Mesodermal cell (in vitro differentiated cells): Measurements from ENCODE around the gene TMEM100.

ENCODE experiments used
- H3K27ac ChIP-seq: 2 replicates; pipeline ENCODE4 v1.7.0; 2013; ENCODE audit warnings: mild to moderate bottlenecking, low read depth, low read length, moderate library complexity; ENCODE audit not compliant: severe bottlenecking
- H3K36me3 ChIP-seq: 2 replicates; pipeline ENCODE4 v1.7.1; 2013; ENCODE audit warnings: mild to moderate bottlenecking, low read length, moderate library complexity; ENCODE audit not compliant: control insufficient read depth, insufficient read depth
- H3K4me1 ChIP-seq: one replicate; pipeline ENCODE4 v1.7.1; 2013; ENCODE audit warnings: mild to moderate bottlenecking, low read length; ENCODE audit not compliant: insufficient read depth, control insufficient read depth, poor library complexity, severe bottlenecking
- H3K4me3 ChIP-seq: 2 replicates; pipeline ENCODE4 v1.7.0; 2013; ENCODE audit warnings: low read length, control low read depth, mild to moderate bottlenecking; ENCODE audit not compliant: insufficient read depth, poor library complexity, severe bottlenecking; ENCODE audit errors: extremely low read depth
- H3K9me3 ChIP-seq: 2 replicates; pipeline ENCODE4 v1.7.1; 2013; ENCODE audit warnings: mild to moderate bottlenecking, low read length, moderate library complexity; ENCODE audit not compliant: control insufficient read depth
- WGBS, 2 experiments: methylation state at CpG; one replicate each; pipeline ENCODE4 v1.1.5; 2013; ENCODE audit warnings: missing lambda C conversion rate in 2 of 2; ENCODE audit not compliant: insufficient coverage in 2 of 2; 5-methylcytosine and 5-hydroxymethylcytosine counted together

TMEM100 gene

GRCh38 chr17:55758171-55758570 lies 35.5 kb upstream of the TMEM100 start:
- no peaks in the 10 kb centered on the region for H3K9me3 ChIP-seq
- no peak overlapping the region for H3K4me3 ChIP-seq
- H3K36me3 ChIP-seq, result peaks cover 16% of the 10 kb centered on the region
- no peak overlapping the region for H3K27ac ChIP-seq
- no peaks in the 10 kb centered on the region for H3K4me1 ChIP-seq

- Histone ChIP-seq H3K4me3 (no peak overlapping the region), H3K36me3 (peaks cover 16% of the 10 kb centered on the region), H3K27ac (no peak overlapping the region), H3K9me3 (no peaks in the 10 kb centered on the region), H3K4me1 (no peaks in the 10 kb centered on the region)
- WGBS, 2 experiments, result 83% methylated on average over 1 of the region's 1 CpG; no CpG with 5 or more reads in 1 of the 2 experiments
Observed at GRCh38 chr17:55757659-55758058, 35.0 kb upstream of the TMEM100 start.

DNA sequence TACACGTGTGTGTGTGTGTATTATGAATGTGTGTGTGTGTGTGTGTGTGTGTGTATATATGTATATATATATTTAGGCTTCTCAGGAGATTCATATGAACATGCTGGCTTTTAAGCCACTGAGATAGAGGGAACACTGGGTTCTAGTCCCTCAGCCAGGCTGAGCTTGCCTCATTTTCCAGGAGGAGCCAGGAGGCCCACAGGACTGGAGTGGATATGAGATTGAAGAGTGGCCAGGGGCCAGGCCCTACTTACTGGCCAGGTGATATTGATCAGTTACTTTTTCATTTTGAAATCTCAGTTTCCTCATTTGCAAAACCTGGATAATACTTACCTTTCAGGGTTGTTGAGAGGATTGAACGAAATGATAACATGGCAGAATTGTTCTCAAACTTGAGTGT lies 34.0 kb upstream of the TMEM100 start:
- H3K9me3 ChIP-seq, result no peaks in the 10 kb centered on the region
- H3K27ac ChIP-seq, result no peak overlapping the region
- H3K4me1 ChIP-seq, result peaks cover 9% of the 10 kb centered on the region
- no CpG with 5 or more reads among the region's 2 CpGs for WGBS, 2 experiments
- H3K4me3 ChIP-seq, result no peak overlapping the region
- H3K36me3 ChIP-seq, result peaks cover 16% of the 10 kb centered on the region

DNA sequence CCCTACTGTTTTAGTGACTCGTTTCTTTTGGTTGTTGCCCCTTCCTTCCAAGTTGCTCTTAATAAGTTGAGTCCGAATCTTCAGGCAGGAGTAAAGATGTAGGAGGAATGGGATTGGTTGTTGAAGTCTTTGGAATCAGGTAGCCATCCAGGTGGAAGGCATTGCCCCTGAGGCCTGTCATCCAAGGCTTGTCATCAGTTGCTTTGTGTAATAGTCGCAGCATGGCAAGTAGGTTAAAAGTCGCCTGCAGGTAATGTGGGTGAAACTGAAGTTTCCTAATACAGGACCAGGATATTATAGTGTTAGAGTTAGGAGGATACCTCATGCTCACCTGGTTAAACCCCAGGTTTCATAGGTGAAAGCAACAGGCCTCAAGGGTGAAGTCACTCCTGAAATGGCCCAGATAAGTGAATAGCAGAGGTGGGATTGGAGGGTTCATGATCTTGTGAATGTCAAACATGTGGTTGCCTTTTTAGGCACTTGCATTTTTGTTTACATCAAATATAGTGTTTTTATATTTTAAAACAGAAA lies 29.1 kb upstream of the TMEM100 start:
- no peaks in the 10 kb centered on the region for H3K9me3 ChIP-seq
- WGBS, 2 experiments, result 72 to 73% methylated on average over 3 to 4 of the region's 4 CpGs
- no peak overlapping the region for H3K27ac ChIP-seq
- peaks cover 9% of the 10 kb centered on the region for H3K4me1 ChIP-seq
- peaks cover 16% of the 10 kb centered on the region for H3K36me3 ChIP-seq
- H3K4me3 ChIP-seq, result peak overlapping the region; percentile 73

- Histone ChIP-seq H3K36me3 (peaks cover 16% of the 10 kb centered on the region), H3K4me1 (peaks cover 9% of the 10 kb centered on the region), H3K27ac (peak within 1 kb of the TSS; percentile 79), H3K9me3 (no peaks in the 10 kb centered on the region), H3K4me3 (peak within 1 kb of the TSS; percentile 73)
- 0% methylated on average over 46 of the region's 53 CpGs for WGBS, 2 experiments
Observed at GRCh38 chr17:55750750-55751657, 28.3 kb upstream of the TMEM100 start, which contains the start of gene PCTP. TSS of gene PCTP (plus strand) at chr17:55751051. CDS start at chr17:55751104, 53 bp downstream.

- H3K4me3 ChIP-seq, result no peak overlapping the region
- H3K36me3 ChIP-seq, result peaks cover 14% of the 10 kb centered on the region
- H3K9me3 ChIP-seq, result no peaks in the 10 kb centered on the region
- WGBS, 2 experiments, result 87% methylated on average over 3 of the region's 4 CpGs; no CpG with 5 or more reads in 1 of the 2 experiments
- H3K27ac ChIP-seq, result no peak overlapping the region
- H3K4me1 ChIP-seq, result peaks cover 9% of the 10 kb centered on the region
Observed at GRCh38 chr17:55749985-55750384, 27.3 kb upstream of the TMEM100 start.

GRCh38 chr17:55748841-55749240 lies 26.2 kb upstream of the TMEM100 start:
- peaks cover 9% of the 10 kb centered on the region for H3K4me1 ChIP-seq
- no peak overlapping the region for H3K4me3 ChIP-seq
- H3K27ac ChIP-seq, result no peak overlapping the region
- no CpG with 5 or more reads among the region's 1 CpG for WGBS, 2 experiments
- H3K36me3 ChIP-seq, result peaks cover 6% of the 10 kb centered on the region
- no peaks in the 10 kb centered on the region for H3K9me3 ChIP-seq

GRCh38 chr17:55747209-55747608 lies 24.5 kb upstream of the TMEM100 start:
- Histone ChIP-seq H3K4me1 (peaks cover 6% of the 10 kb centered on the region), H3K36me3 (no peaks in the 10 kb centered on the region), H3K4me3 (no peak overlapping the region), H3K27ac (no peak overlapping the region), H3K9me3 (no peaks in the 10 kb centered on the region)
- 70 to 89% methylated on average over 1 of the region's 3 CpGs for WGBS, 2 experiments

DNA sequence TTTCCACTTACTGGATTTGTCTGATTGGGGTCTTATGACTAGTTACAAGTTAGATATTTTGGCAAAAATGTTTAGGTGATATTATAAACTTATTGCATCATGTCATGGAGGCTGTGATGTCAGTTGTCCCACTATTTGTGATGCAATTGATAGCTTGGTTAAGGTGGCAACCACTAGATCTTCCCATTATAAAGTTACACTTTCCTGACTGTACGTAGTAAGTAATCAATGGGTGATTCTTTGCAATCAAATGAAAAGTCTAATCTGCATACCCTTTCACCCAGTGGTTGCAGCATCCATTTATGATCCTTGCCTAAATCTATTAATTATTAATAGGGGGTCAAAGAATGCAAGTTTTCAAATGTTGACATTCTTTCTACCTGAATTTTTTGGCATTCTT lies 23.8 kb upstream of the TMEM100 start:
- Histone ChIP-seq H3K36me3 (no peaks in the 10 kb centered on the region), H3K9me3 (no peaks in the 10 kb centered on the region), H3K27ac (no peak overlapping the region), H3K4me3 (no peak overlapping the region), H3K4me1 (no peaks in the 10 kb centered on the region)
- WGBS, 2 experiments, result no CpG with 5 or more reads among the region's 1 CpG

DNA sequence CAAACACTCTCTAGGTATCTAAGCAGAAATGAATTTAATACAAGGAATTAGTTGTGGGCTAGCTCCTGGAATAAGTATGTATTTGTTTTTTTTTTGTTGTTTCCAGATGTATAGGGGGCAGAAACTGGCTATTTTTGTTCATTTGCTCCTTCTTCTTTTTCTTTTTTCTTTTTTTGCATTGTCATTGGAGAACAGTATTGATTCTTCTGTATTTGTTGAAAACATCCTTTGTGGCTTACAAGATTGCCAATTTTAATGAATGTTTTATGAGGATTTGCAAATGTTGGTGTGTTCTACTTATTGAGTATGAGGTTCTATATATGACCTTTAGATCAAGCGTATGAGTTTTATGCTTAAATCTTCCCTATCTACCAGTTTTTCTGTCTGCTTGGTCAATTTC lies 22.6 kb upstream of the TMEM100 start:
- Histone ChIP-seq H3K27ac (no peak overlapping the region), H3K36me3 (no peaks in the 10 kb centered on the region), H3K4me3 (no peak overlapping the region), H3K4me1 (no peaks in the 10 kb centered on the region), H3K9me3 (no peaks in the 10 kb centered on the region)
- WGBS, 2 experiments, result no CpG with 5 or more reads among the region's 1 CpG

DNA sequence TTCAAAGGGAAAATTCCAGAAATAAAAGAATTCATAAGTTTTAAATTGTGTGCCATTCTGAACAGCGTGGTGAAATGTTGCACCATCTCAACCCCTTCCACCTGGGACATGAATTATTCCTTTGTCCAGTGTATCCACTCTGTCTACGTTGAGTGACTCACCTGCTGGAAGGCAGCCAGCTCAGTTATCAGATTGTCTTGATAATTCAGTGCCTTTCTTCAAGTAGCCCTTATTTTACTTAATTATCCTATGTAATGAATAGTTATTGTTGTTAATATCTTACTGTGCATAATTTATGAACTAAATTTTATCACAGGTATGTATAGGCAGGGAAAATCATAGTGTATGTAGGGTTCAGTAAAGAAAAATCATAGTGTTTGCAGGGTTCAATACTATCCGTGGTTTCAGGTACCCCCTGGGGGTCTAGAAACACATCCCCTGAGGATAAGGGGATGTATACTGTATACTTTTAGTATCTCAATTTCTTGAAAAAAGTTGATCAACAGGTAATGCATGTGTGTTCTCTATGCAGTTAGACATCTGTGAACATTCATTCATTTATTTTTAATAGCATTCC lies 20.5 kb upstream of the TMEM100 start:
- WGBS, 2 experiments, result 83 to 93% methylated on average over 1 to 2 of the region's 3 CpGs
- Histone ChIP-seq H3K36me3 (no peaks in the 10 kb centered on the region), H3K4me3 (no peak overlapping the region), H3K27ac (no peak overlapping the region), H3K4me1 (no peaks in the 10 kb centered on the region), H3K9me3 (no peaks in the 10 kb centered on the region)
